Embryonic facial prominence (tissue), 1 donor: ENCODE results near the gene CENATAC.
"Not testable (repeated sequence)": the region's sequence is repeated elsewhere in the genome, so short reads cannot be mapped to it uniquely, and the experiment has no call there.

Experiments used
- DNase-seq: peaks from one replicate; pipeline ENCODE4 v3.0.0-alpha.2; 2016; ENCODE audit errors: extremely low spot score

CENATAC gene

DNA sequence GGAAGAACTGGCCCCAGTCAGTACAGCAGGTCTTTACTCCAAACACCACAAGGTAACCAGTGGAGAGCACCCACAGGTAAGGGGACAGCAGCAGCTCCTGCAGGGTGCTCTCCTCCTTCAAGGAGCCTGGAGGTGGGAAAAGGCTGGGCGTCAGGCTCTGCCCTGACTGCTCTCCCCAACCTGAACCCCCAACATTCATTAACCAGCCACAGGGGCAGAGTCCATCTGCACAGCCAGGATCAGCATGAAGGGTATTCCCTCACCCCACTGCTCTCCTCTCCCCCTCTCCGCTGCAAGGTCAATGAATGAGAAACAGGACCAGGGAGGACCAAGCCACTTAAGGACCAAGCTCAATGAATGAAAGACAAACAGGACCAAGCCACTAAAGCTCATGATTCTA, 29.0 kb downstream of the CENATAC start:
- DNase-seq = no peak

DNA sequence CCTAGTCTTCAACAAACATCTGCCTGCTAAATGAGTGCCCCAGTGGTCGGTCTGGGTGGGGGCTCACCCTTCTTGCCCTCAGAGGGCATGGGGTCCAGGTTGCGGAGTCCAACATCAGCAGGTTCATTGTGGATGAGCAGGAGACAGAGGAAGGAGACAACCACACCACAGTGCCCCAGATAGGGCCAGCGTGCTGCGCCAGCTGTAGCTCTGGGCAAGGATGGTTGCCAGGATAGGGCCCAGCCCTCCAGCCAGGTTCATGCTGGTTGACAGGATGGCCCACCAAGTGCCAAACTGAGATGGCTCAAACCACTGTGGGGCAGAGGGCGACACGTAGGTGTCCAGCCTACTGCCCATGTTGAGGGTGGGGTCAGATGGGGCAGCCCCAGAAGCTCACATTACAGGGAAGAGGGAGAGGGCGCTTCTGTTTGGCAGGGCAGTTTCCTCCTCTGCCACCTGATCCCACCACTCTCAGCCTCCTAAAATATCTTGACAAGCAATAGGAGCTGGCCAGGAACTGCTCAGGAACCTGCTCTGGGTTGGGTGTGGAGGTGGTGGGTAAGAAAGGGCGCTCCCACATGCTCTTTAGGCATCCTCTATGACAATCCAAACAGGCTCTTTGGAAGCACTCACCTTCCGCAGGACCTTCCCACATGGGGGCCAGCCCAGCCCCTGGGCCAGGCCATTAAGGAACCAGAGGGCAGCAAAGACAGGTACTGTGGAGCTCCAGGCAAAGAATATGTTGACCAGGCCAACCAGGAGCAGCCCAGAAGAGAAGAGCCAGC, 29.8 kb downstream of the CENATAC start:
- no peak for DNase-seq

DNA sequence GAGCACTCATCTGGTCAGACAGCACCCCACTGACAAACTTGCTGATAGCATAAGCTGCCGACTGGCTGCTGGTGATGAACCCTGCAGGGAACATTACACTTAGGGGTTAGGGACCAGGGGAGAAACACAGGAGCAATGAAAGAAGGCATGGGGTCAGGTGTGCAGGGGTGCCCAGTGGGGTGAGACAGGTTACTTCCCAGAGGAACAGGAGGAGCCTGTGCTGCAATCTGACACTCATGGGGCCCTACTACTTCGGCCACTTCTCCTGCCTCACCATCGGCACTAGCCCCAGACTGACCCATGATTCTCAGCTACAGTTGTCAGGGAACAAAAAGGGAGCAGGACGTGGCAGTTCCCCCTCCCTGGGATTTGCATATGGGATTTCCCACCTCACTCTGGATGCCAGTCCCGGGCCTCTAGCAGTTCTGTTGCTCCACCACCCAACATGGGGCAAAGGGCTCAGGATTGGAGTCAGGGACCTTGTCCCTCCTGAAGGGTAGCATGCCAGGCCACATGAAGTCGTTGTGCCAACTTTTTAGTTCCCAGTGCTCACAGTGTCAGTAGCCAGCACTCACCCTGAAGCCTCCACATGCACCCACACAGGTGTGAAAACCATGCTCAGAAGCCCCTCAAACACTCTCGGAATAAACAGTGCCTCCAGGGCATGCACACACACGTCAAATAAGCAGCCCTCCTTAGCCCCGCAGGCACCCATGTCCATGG, 30.6 kb downstream of the CENATAC start:
- DNase-seq = no peak

DNA sequence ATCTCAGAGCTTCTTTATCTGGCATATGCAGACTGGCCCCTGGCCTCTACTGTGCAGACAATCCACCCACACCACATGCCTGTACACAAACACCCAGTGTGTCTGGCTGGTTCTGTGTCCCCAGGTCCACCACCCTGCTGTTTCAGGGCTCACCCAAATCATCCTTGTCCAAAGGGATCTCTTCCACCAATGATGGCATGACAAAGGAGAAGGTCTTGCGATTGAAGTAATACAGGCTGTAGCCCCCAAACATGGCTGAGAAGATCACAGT, 31.1 kb downstream of the CENATAC start:
- no peak for DNase-seq

DNA sequence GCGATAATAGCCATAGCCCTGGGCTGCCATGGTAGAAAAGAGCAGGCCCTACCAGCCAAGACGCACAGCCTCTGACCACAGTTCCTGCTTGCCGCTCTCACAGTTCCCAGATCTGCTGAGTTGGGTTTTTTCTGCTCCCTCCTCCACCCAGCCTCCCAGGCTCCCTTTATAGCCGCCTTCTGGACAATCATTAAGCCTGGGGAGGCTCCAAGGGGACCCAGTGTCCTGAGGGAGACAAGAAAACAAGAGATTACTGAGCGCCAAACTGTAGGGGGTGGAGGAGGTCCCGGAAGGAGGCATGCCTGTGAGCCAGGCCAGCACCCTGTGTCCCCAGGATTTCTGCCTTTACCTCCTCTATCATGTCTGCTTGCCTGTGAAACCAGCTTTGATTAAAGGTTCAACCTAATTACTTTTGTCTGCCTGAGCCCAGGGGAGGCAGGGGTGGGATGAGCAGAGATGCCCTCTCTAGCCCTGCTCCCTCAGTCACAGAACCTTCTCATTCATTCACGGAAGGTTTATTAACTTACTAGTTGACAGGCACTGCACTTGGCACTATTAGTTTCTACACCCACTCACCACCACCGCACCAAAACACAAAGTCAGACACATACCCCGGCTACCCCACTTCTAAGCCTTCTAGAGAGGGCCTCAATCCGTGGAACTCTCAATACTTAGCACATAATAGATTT, 31.5 kb downstream of the CENATAC start:
- no peak for DNase-seq

DNA sequence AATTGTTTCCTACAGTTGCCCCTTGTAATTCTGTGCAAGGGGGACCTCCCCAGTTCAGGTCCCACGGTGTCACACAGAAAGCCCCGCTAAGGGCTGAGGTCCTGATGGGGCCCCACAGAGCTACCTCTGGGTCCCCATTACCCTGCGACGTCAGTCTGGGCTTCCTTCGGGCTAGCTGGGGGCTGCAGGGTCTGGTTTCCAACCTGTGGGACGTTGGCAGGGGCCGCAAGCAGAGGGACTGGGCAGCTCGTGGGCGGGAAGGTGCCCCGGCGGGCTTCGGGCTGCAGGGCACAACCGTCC, 32.0 kb downstream of the CENATAC start:
- no peak for DNase-seq

DNA sequence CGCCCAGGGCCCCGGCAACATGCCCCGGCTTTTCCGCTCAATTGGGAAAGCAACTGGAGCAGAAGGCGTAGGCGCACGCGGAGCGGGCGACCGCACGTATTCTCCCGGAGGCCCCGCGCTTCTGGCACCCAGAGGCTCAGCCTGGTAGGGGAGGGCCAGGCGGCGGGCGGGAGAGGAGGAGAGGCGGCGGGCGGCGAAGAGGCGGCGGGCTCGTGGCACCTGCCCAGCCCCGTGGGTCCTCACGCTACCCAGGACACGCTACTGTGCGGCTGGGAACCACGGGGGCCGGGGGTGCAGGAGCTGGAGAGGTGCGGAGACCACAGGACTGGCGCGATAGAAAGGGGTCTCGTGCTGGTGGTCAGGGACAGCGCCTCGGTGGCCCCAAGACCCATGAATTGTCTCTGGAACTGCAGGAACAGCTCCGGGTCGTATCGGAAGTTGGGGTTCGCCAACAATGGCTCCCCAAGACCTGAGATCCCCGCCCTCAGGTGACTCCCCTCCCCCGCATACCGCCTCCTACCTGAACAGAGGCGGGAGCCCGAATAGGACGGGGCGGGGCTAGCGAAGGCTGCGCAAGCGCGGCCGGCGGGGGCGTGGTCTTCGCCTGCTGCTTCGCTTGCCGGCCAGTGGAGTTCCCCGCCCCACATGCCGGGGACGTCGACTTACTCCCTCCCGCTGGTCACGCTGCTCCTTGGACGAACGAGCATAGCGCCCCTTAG, 32.5 kb downstream of the CENATAC start, which contains the start of gene SLC37A4:
TSS of gene SLC37A4 (minus strand) at position 549 of the 719 bp plus-strand sequence.
- DNase-seq = peak; percentile 84

DNA sequence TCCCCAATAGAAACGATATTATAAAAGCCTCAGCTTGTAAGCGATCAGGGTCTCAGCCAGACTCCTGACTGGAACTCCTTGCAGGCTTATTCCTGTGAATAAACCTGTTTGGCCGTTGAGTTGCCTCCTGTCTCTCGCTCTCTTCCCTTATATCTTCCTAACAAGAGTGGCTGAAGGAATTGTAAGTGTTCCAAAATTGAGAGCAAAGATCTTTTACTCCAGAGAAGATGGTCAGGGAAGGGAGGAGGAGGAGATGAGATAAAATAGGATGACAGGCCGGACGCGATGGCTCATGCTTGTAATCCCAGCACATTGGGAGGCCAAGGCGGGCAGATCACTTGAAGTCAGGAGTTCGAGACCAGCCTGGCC, 34.0 kb downstream of the CENATAC start:
- DNase-seq = no peak

DNA sequence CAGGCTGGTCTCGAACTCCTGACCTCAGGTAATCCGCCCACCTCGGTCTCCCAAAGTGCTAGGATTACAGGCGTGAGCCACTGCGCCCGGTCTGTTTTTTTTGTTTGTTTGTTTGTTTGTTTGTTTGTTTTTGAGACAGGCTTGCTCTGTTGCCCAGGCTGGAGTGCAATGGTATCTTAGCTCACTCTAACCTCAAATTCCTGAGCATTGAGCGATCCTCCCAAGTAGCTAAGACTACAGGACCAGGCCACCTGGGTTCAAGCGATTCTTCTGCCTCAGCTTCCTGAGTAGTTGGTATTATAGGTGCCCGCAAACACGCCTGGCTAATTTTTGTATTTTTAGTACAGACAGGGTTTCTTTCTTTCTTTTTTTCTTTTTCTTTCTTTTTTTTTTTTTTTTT, 35.5 kb downstream of the CENATAC start:
- DNase-seq = not testable (repeated sequence)

DNA sequence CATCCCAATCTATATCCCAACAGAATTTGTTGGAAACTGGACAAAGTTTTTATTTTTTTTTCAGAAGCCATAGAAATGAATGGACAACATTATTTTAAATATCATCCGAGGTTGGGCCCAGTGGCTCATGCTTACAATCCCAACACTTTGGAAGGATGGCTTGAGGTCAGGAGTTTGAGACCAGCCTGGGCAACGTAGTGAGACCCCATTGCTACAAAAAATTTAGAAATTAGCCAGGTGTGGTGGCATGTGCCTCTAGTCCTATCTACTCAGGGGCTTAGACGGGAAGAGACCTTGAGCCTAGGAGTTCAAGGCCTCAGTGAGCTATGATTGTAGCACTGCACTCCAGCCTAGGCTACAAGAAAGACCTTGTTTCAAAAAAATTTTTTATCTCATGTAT, 36.9 kb downstream of the CENATAC start:
- DNase-seq = no peak

DNA sequence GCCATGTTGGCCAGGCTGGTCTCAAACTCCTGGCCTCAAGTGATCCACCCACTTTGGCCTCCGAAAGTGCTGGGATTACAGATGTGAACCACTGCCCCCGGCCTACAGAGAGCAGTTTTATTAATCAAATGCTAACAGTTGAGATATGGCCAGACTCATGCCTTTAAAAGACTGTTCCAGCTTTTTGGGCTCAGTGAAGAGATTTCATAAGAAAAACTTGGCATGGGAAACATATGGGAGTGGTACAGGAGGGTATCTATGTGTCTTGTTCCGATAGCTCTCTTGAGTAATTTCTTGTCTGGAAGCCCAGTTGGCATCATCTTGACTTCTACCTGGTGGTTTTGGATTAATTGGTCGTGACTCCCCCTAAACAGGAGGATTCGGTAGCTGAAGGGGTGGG, 40.9 kb downstream of the CENATAC start:
- DNase-seq = no peak

DNA sequence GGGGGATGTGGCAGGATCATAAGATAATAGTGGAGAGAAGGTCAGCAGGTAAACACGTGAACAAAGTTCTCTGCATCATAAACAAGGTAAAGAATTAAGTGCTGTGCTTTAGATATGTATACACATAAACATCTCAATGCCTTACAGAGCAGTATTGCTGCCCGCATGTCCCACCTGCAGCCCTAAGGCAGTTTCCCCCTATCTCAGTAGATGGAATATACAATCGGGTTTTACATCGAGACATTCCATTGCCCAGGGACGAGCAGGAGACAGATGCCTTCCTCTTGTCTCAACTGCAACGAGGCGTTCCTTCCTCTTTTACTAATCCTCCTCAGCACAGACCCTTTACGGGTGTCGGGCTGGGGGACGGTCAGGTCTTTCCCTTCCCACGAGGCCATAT, 41.5 kb downstream of the CENATAC start:
- DNase-seq = not testable (repeated sequence)

DNA sequence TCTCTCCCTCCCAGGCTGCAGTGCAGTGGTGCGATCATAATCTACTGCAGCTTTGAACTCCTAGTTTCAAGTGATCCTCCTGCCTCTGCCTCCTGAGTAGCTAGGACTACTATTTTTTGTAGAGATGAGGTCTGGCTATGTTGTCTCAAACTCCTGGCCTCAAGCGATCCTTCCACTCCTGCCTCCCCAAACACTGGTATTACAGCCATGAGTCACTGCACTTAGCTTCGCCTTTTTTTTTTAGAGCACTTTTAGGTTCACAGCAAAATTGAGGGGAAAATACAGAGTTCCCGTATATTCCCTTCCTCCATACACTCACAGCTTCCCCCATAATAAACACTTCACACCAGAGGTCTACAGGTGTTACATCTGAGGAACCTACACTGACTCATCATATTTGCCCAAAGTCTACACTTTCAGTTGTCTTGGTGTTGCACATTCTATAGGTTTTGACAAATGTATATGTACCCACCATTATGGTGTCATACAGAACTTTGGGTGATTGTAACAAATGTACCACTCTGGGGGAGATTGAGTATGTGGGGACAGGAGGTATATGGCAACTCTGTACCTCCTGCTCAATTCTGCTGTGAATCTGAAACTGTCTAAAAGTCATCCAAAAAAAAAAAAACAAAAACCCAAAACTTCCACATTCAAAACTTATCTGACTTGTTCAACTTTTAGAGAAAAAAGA, 44.0 kb downstream of the CENATAC start:
- no peak for DNase-seq

DNA sequence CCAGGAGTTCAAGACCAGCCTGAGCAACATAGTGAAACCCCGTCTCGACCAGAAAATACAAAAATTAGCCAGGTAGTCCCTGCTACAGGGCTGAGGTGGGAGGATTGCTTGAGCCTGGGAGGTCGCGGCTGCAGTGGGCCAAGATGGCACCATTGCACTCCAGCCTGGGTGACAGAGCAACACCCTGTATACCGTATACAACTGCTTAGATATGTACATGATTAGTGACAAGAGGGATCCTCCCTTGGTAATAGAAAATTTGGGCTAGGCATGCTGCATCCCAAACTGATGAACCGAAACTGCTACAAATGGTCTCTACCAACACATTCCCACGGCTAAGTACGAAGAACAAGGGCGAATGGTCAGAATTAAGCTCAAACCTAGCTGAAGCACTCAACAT, 45.0 kb downstream of the CENATAC start:
- no peak for DNase-seq

DNA sequence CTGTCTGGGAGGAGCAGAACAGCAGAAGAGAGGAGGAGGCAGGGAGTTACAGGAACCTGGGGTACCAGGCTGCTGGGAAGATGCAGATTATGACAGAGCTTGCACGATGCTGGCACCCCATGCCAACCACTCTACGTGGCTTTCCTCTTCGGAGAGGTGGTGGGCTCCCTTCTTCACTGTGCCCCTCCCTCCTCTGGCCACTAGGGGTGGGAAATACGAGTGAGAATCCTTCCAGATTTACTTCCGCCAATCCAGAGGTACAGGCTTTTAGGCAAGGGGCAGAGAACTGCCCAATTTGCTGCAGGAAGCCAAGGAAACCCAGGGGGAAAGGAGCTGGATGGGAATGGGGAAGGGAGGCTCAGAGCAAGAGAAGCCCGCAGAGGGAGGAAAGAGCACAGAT, 46.8 kb downstream of the CENATAC start:
- no peak for DNase-seq

DNA sequence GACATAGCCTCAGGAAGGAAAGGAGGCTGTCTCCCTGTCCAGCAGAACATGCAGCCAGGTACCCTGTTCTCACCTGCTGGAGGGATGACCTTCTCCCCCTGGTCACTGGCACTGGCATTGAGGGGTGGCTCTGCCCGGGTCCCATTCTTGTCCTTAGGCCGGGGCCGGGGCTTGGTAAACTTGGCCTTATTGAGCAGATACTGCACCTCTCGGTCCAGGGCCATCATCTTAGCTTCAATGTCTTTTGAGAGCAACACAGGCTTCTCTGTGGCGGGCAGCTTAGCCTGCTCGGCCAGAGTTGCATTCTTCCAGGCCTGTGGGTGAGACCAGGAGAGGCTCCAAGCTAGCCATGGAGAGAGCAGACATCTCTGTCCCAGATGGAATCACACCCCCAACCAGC, 48.6 kb downstream of the CENATAC start:
- no peak for DNase-seq

DNA sequence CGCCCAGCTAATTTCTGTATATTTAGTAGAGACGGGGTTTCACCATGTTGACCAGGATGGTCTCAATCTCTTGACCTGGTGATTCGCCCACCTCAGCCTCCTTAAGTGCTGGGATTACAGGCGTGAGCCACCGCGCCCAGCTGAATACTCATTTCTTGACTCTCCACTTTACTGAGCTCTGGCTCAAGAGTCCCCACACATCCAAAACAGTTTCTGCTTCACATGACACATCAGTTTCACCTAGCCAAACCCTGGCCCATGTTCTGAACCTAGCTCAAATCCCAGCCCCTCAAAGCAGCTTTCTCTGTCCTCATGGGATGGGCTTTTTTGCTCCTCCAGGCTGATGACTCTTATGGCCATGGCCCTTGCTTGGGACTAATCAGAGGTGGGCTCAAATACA, 49.3 kb downstream of the CENATAC start:
- DNase-seq = no peak

DNA sequence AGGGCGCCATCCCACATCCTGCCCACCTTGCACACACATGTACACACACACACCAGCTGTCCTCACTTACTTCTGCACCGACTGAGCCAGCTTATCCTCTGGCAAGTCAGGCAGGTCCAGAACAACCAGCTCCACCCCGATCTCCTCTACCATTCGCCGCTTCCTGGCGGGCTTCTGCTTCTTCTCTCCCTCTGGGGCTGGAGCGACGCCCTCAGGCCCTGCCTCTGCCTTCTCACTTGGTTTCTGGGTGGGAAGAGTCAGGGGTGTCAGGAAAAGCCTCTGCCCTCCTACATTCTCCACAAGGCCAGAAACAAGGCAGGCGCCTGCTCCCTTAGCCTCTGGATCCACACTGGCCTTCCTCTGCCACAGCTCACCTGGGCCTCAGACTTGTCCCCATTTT, 50.7 kb downstream of the CENATAC start:
- DNase-seq = no peak

DNA sequence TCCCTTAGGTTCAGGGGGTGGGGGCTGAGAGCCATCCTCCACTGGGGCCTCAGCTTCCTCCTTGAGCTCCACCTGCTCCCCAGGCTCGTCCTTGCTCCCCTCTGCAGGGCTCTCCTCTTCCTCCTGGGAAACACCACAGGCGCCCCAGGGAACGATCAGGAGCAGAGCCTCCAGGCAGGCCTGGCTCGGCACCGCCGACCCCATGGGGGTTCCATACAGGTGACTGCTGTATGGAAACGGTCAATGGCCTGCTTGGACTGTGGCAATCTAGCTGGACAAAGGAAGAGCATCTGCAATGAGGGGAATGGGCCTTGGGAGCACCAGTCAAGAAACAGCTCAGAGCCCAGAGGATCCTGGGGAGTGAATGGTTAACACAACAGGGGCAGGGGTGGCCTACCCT, 51.1 kb downstream of the CENATAC start:
- no peak for DNase-seq

DNA sequence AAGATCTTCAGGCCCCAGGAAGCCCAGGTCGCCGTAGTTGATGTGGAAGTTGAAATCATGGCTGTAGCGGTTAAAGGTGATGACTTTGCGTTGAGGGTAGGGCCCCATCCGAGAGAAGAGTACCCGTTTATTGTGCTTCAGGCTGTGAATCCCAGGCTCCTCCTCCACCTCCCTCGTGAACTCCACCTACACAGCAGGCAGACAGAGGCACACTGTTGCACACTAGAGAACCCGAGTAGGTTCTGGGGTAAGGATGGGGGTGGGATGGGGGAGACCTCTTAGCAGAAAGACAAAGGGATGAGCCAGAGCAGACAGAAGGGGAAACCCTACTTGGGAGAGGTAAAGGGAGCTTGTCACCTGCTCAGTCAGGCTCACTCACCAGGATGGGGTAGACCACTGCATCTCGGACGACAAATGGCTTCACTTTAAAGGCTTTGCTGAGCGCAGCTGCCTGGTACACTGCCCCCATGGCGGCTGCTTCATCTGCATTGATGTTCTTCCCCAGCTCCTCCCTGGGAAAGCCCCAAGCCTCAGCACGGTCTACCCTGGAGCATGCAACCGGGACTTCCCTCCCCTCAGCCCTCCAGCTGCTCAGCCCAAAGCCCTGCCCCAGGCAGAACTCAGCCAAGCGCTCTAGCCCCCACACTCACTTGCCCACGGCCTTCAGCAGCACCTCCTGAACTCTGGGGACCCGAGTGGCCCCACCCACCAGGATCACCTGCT, 53.7 kb downstream of the CENATAC start:
- no peak for DNase-seq

DNA sequence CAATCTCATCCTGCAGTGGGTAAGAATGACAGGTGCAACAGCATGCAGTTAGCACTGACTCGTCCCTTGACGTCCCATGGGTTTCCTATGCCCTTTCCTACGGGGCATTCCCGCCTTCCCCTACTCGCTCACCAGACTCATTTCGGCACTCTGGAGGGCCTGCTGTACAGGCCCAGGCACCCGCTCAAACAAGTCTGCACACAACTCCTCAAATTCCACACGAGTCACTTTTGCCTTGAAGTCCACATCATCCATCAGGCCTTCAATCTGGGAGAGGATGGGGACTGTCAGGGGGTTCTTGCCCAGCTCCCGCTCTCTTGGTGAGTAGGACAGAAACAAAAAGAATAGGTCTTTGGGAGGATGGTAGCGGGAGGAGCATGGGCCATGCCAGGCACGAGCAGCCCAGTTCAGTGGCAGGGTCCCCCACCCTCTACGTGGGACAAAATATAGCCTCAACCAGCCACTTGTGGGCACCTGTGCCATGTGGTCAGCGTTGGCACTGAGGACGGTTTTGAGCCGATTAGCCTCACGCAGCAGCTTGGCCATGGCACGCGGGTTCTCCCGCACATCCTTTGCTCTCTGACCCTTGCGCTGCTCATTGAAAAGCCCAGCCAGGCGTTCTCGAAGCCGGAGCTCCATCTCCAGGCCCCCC, 54.4 kb downstream of the CENATAC start:
- DNase-seq = no peak
